Activated CD4-positive, alpha-beta T cell treated with anti-CD3 and anti-CD28 coated beads for 36 hours (primary cell): Measurements from ENCODE around the gene POLG. TPM values are rescaled to one million over a fixed set of nuclear protein-coding genes. Genes with fewer than 3 reads are reported as not detected.

Source experiments
- microRNA-seq: library from miRNA; unstranded; fragments of <30 nt; microRNA quantifications from one replicate; pipeline ENCODE4 v1.2.0, GENCODE V29; 2021; ENCODE audit warnings: borderline replicate concordance
- total RNA-seq, 2 experiments: library from RNA; stranded (reverse); gene quantifications; one replicate each; pipeline ENCODE4 v1.2.3, GENCODE V29; 2021

Gene POLG
- total RNA-seq, 2 experiments from 2014 or later, result 63.2 to 80.4 TPM

Small RNA genes within 50 kb of the gene (microRNA-seq; reads per million reads assigned to microRNA genes)
- gene MIR6766, result not detected
- not detected for gene MIR9-3

Other genes with a start within 250 kb of the POLG start
- 10 to 100 TPM; 41.5 to 52.1 TPM for gene ABHD2, start 246.4 kb downstream of the POLG start, total RNA-seq
- gene RLBP1, start 113.2 kb downstream of the POLG start, total RNA-seq, result not detected
- 100 to 1,000 TPM; 150 to 199 TPM for gene FANCI, start 90.8 kb downstream of the POLG start, total RNA-seq
- gene RHCG, start 161.8 kb upstream of the POLG start, total RNA-seq, result not detected
- gene TICRR, start 240.6 kb upstream of the POLG start, total RNA-seq, result 10 to 100 TPM; 25.7 to 28.9 TPM